HG02981 (cell line): ENCODE data around the gene SEZ6.

Experiments used
- ATAC-seq: cut with Tn5 transposase; IDR thresholded peaks from one replicate; pipeline ENCODE4 v1.9.1; 2021; ENCODE audit warnings: mild to moderate bottlenecking, moderate library complexity; ENCODE audit not compliant: unreplicated experiment

Gene SEZ6

GRCh38 chr17:29005936-29006511, at the start of gene SEZ6:
Gene SEZ6 (minus strand): TSS chr17:29006033. CDS start chr17:29005869, 164 bp downstream.
- ATAC-seq: no peak

- ATAC-seq: no peak
Observed at GRCh38 chr17:29054835-29055234, 49.0 kb upstream of the SEZ6 start.

GRCh38 chr17:29051731-29052130, 45.9 kb upstream of the SEZ6 start:
- no peak for ATAC-seq

- no peak for ATAC-seq
Observed at GRCh38 chr17:29051194-29051593, 45.4 kb upstream of the SEZ6 start.

GRCh38 chr17:29050176-29050575, 44.3 kb upstream of the SEZ6 start:
- ATAC-seq: no peak

GRCh38 chr17:29049541-29050145, 43.8 kb upstream of the SEZ6 start:
- no peak for ATAC-seq

- ATAC-seq: no peak
Observed at GRCh38 chr17:29048440-29049368, 42.9 kb upstream of the SEZ6 start.

GRCh38 chr17:29046473-29046839, 40.6 kb upstream of the SEZ6 start:
- ATAC-seq: no peak

GRCh38 chr17:29045734-29046472, 40.1 kb upstream of the SEZ6 start:
- ATAC-seq: no peak

GRCh38 chr17:29045026-29045425, 39.2 kb upstream of the SEZ6 start:
- no peak for ATAC-seq

GRCh38 chr17:29043539-29044145, 37.8 kb upstream of the SEZ6 start:
- ATAC-seq: no peak

GRCh38 chr17:29042679-29043538, 37.1 kb upstream of the SEZ6 start, which contains the start of gene PIPOX:
Gene PIPOX (plus strand): TSS chr17:29043141. CDS start chr17:29043226, 85 bp downstream.
- ATAC-seq: no peak

- no peak for ATAC-seq
Observed at GRCh38 chr17:29042026-29042678, 36.3 kb upstream of the SEZ6 start.

- no peak for ATAC-seq
Observed at GRCh38 chr17:29041571-29041970, 35.7 kb upstream of the SEZ6 start.

GRCh38 chr17:29041091-29041490, 35.3 kb upstream of the SEZ6 start:
- no peak for ATAC-seq

- ATAC-seq: no peak
Observed at GRCh38 chr17:29039764-29040598, 34.1 kb upstream of the SEZ6 start.

GRCh38 chr17:29038085-29038795, 32.4 kb upstream of the SEZ6 start:
- no peak for ATAC-seq

GRCh38 chr17:29037739-29038084, 31.9 kb upstream of the SEZ6 start:
- no peak for ATAC-seq
